IMR-90 (cell line): Measurements from ENCODE around the gene TRPC4AP. TPM values are rescaled to one million over a fixed set of nuclear protein-coding genes. Genes with fewer than 3 reads are reported as not detected.

ENCODE experiments used
- ATAC-seq: fragments of 200-7000 bp; cut with Tn5 transposase; 2 replicates; pipeline ENCODE4 v1.9.1; 2020; ENCODE audit warnings: low read depth, mild to moderate bottlenecking, moderate library complexity
- BruUV-seq: library from RNA; stranded (reverse); fragments of 400-500 nt; replicated peaks from 2 replicates; lab custom pipeline; 2021; lab: Mats Ljungman, UMichigan
- CTCF ChIA-PET: fragments of 300-600 bp; formaldehyde crosslinking; extraction: SDS; loops from one replicate; lab custom pipeline; 2021; ENCODE audit warnings: antibody characterized with exemption; lab: Yijun Ruan, JAX
- POLR2A ChIA-PET: fragments of 300-600 bp; sonication (Branson Sonifier 250); formaldehyde crosslinking; loops from one replicate; lab custom pipeline; 2022; ENCODE audit warnings: antibody characterized with exemption; ENCODE audit not compliant: unreplicated experiment; lab: Charles Lee
- DNase-seq: peaks from one replicate; pipeline ENCODE4 v3.0.0; 2013
- H2AFZ ChIP-seq: replicated peaks from 2 replicates; pipeline ENCODE3; 2013; ENCODE audit warnings: low read length, mild to moderate bottlenecking; ENCODE audit not compliant: poor library complexity
- H2AK5ac ChIP-seq: 2 replicates; pipeline ENCODE4 v1.6.1; 2013; ENCODE audit warnings: low read depth, low read length, inconsistent platforms
- H2AK9ac ChIP-seq: replicated peaks from 2 replicates; pipeline ENCODE3; 2013; ENCODE audit warnings: mild to moderate bottlenecking, low read depth, low read length, moderate library complexity; ENCODE audit not compliant: poor library complexity
- H2BK120ac ChIP-seq: 2 replicates; pipeline ENCODE4 v1.6.1; 2013; ENCODE audit warnings: low read depth, low read length, inconsistent platforms
- H2BK15ac ChIP-seq: 3 replicates; pipeline ENCODE4 v1.6.1; 2013; ENCODE audit warnings: low read depth, low read length, inconsistent platforms
- H2BK20ac ChIP-seq: 2 replicates; pipeline ENCODE4 v1.6.1; 2013; ENCODE audit warnings: low read depth, mild to moderate bottlenecking, inconsistent platforms, low read length, moderate library complexity
- H2BK5ac ChIP-seq: 2 replicates; pipeline ENCODE4 v1.6.1; 2013; ENCODE audit warnings: mild to moderate bottlenecking, low read depth, low read length, inconsistent platforms; ENCODE audit not compliant: poor library complexity, severe bottlenecking
- H3K14ac ChIP-seq: replicated peaks from 2 replicates; pipeline ENCODE4 v1.6.1; 2013; ENCODE audit warnings: low read depth, low read length, inconsistent platforms
- H3K18ac ChIP-seq: 2 replicates; pipeline ENCODE4 v1.6.1; 2013; ENCODE audit warnings: low read depth, low read length, control low read depth
- H3K23ac ChIP-seq: 2 replicates; pipeline ENCODE4 v1.6.1; 2013; ENCODE audit warnings: low read depth, low read length, inconsistent platforms
- H3K27ac ChIP-seq: 2 replicates; pipeline ENCODE4 v1.5.1; 2013; ENCODE audit warnings: mild to moderate bottlenecking, control low read depth, low read length; ENCODE audit not compliant: insufficient read depth
- H3K27me3 ChIP-seq: 2 replicates; pipeline ENCODE4 v1.6.1; 2013; ENCODE audit warnings: low read length; ENCODE audit not compliant: control insufficient read depth, insufficient read depth
- H3K36me3 ChIP-seq: 2 replicates; pipeline ENCODE4 v1.6.1; 2013; ENCODE audit warnings: low read length, mixed read lengths; ENCODE audit not compliant: control insufficient read depth, insufficient read depth
- H3K4ac ChIP-seq: 2 replicates; pipeline ENCODE4 v1.6.1; 2013; ENCODE audit warnings: low read depth, low read length, inconsistent platforms
- H3K4me1 ChIP-seq: 2 replicates; pipeline ENCODE4 v1.6.1; 2013; ENCODE audit warnings: low read length, mixed read lengths; ENCODE audit not compliant: control insufficient read depth, insufficient read depth
- H3K4me2 ChIP-seq: 2 replicates; pipeline ENCODE4 v1.6.1; 2013; ENCODE audit warnings: low read depth, mild to moderate bottlenecking, control low read depth, low read length, moderate library complexity
- H3K4me3 ChIP-seq: 2 replicates; pipeline ENCODE4 v1.5.1; 2013; ENCODE audit warnings: low read depth, mild to moderate bottlenecking, control low read depth, low read length, moderate library complexity; ENCODE audit not compliant: insufficient read depth
- H3K56ac ChIP-seq: 2 replicates; pipeline ENCODE4 v1.6.1; 2013; ENCODE audit warnings: low read length, inconsistent platforms; ENCODE audit not compliant: insufficient read depth; ENCODE audit errors: extremely low read depth
- H3K79me1 ChIP-seq, 2 experiments: 2 replicates each; pipeline ENCODE4 v1.6.1; 2013; ENCODE audit warnings: low read length in 2 of 2, inconsistent platforms in 1 of 2, low read depth in 1 of 2
- H3K9ac ChIP-seq: 2 replicates; pipeline ENCODE4 v1.6.1; 2013; ENCODE audit warnings: low read depth, low read length, control low read depth
- H3K9me1 ChIP-seq: 2 replicates; pipeline ENCODE4 v1.6.1; 2013; ENCODE audit warnings: low read length, inconsistent platforms; ENCODE audit not compliant: insufficient read depth
- H3K9me3 ChIP-seq: 2 replicates; pipeline ENCODE4 v1.6.1; 2013; ENCODE audit warnings: low read length; ENCODE audit not compliant: control insufficient read depth, insufficient read depth
- H4K20me1 ChIP-seq: 2 replicates; pipeline ENCODE4 v1.6.1; 2013; ENCODE audit warnings: low read length, inconsistent platforms; ENCODE audit not compliant: insufficient read depth
- H4K5ac ChIP-seq: 2 replicates; pipeline ENCODE4 v1.6.1; 2013; ENCODE audit warnings: mild to moderate bottlenecking, low read depth, low read length, control low read depth
- H4K8ac ChIP-seq, 2 experiments: 2 replicates each; pipeline ENCODE4 v1.6.1; 2013; ENCODE audit warnings: low read depth in 2 of 2, low read length in 2 of 2, control low read depth in 1 of 2, inconsistent platforms in 1 of 2
- H4K91ac ChIP-seq: 2 replicates; pipeline ENCODE4 v1.6.1; 2013; ENCODE audit warnings: low read depth, low read length, inconsistent platforms; ENCODE audit not compliant: insufficient read depth
- MAFK ChIP-seq: IDR thresholded peaks from 2 replicates; pipeline ENCODE4 v1.6.1; 2012; ENCODE audit warnings: low read depth, low read length, improper control_type of control experiment
- RAD21 ChIP-seq: IDR thresholded peaks from 2 replicates; pipeline ENCODE4 v1.6.1; 2012; ENCODE audit warnings: low read length, improper control_type of control experiment
- WGBS, 2 experiments: methylation state at CpG; one replicate each; pipeline versions ENCODE4 v1.1.5 to v1.1.7; 2013; ENCODE audit warnings: missing lambda C conversion rate in 2 of 2; ENCODE audit not compliant: insufficient read length in 1 of 2; ENCODE audit errors: extremely low coverage in 2 of 2; 5-methylcytosine and 5-hydroxymethylcytosine counted together
- dilution Hi-C: fragments of 300-500 bp; cut with HindIII; formaldehyde crosslinking; loops from one replicate; pipeline ENCODE4 v1.14.3; 2018; ENCODE audit warnings: low sequenced_read_pairs; ENCODE audit not compliant: unreplicated experiment
- in situ Hi-C: fragments of 300-500 bp; cut with MboI; formaldehyde crosslinking; loops from 3 replicates; pipeline ENCODE4 v1.14.3; 2019; ENCODE audit warnings: low sequenced_read_pairs, inconsistent platforms, mixed read lengths
- intact Hi-C: fragments of 100-400 bp; cut with micrococcal nuclease; formaldehyde crosslinking; loops from 2 replicates; pipeline ENCODE4 v1.10.0; 2022
- polyA plus RNA-seq, 3 experiments: library from polyadenylated mRNA; depleted of rRNA; stranded (reverse); fragments of >200 nt; gene quantifications; 2 replicates each; pipeline ENCODE4 v1.2.3, GENCODE V29; 2012; ENCODE audit warnings: low replicate concordance in 1 of 3
- total RNA-seq: library from RNA; depleted of rRNA; stranded (reverse); fragments of >200 nt; gene quantifications from 2 replicates; pipeline ENCODE4 v1.2.3, GENCODE V29; 2012

TRPC4AP gene
- total and polyA plus RNA-seq, 2 of the 4 experiments (the other 2 are of a cell fraction) = 41.0 to 81.0 TPM

DNA sequence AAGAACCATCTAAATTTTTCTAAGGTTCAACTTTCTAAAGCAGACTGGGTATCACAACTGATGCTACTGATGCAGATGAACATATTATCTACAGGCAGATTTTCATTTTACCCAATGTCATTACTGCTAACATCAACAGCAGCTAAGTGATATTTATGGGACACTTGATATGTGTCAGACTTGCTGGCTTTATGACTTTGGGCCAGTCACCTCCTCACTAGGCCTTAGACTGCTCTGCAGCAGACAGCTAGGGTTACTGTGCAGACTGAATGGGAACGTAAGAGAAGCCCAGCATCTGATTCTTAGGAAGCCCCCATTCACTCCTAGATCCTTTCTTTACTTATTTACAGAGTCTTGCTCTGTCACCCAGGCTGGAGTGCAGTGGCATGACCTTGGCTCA lies 70.8 kb downstream of the TRPC4AP start:
- CTCF ChIA-PET = no interaction called here
- intact Hi-C loops = loop anchor here (2.0 kb wide), 1 partner anchor 63 kb away; no protein-coding TSS in a partner anchor
- in situ Hi-C loops = no loop called here
- 100% methylated on average over 1 of the region's 1 CpG; no CpG with 5 or more reads in 1 of the 2 experiments for WGBS, 2 experiments
- Histone ChIP-seq H2BK120ac (no peak overlapping the region), H3K27me3 (no peaks in the 10 kb centered on the region), H4K91ac (no peak overlapping the region), H3K9ac (no peak overlapping the region), H3K56ac (no peak overlapping the region), H2BK5ac (no peak overlapping the region), H2BK20ac (no peak overlapping the region), H2AK9ac (no peak overlapping the region), H3K14ac (no peak overlapping the region), H3K9me3 (no peaks in the 10 kb centered on the region), H3K4ac (no peak overlapping the region), H2AFZ (no peak overlapping the region), H3K4me1 (peaks cover 8% of the 10 kb centered on the region), H4K5ac (no peak overlapping the region), H3K79me1 (peaks cover 12 to 72% of the 10 kb centered on the region in 2 experiments), H3K4me2 (no peak overlapping the region), H3K27ac (no peak overlapping the region), H4K8ac (no peak overlapping the region), H4K20me1 (peaks cover 24% of the 10 kb centered on the region), H2BK15ac (no peak overlapping the region), H3K4me3 (no peak overlapping the region), H3K36me3 (peaks cover 52% of the 10 kb centered on the region), H3K23ac (no peak overlapping the region), H3K9me1 (peaks cover 10% of the 10 kb centered on the region), H3K18ac (no peak overlapping the region), H2AK5ac (no peak overlapping the region)
- no peak for DNase-seq
- POLR2A ChIA-PET = no interaction called here
- no peak for TF ChIP-seq MAFK
- no peak for TF ChIP-seq RAD21
- no peak for ATAC-seq
- BruUV-seq = no TSS peak
- dilution Hi-C loops = no loop called here
